ENCODE data around the gene PDF.

Gene PDF

DNA sequence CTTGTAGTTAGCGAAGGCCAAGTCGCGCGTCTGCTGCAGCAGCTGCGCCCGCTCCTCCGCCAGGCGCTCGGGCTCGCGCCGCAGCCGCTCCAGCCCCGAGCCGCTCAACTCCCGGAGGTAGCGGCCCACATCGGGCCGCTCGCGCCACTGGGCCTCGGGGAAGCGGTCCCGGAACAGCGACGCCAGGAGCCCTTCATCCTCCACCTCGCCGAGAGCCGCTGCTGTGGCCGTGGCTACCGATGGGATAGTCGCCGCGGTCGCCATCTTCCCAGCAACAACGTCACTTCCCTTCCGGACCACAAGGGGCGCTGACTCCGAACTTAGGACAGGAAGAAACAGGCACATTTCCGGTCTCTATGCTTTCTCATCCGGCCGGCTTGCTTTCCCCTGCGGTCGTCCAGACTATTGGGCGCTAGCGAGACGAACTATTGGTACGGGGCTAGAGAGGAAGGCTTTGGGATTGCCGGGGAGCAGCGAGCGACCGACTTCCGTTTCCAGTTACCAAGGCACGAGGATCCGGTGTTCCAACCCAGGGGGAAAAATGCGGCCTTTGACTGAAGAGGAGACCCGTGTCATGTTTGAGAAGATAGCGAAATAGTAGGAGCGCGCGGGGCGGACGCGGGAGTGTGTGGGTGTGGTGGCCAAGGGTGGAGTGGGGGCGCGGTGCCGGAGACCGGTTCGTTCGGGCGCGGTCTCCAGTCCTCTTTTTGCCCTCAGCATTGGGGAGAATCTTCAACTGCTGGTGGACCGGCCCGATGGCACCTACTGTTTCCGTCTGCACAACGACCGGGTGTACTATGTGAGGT lies 9.1 kb upstream of the PDF start, which contains the start of the genes COG8 and NIP7:
Gene COG8, minus strand, starts transcription at position 276 of the 806 bp plus-strand sequence. Its CDS starts 12 bp downstream, at position 264.
Gene NIP7, plus strand, starts transcription at position 484 of the 806 bp plus-strand sequence. Its CDS starts 58 bp downstream, at position 542.
- peak; percentile 91 to 92 (median 91) for DNase-seq (ENCODE audit: low read depth in 2 of 3, low spot score in 1 of 3)

DNA sequence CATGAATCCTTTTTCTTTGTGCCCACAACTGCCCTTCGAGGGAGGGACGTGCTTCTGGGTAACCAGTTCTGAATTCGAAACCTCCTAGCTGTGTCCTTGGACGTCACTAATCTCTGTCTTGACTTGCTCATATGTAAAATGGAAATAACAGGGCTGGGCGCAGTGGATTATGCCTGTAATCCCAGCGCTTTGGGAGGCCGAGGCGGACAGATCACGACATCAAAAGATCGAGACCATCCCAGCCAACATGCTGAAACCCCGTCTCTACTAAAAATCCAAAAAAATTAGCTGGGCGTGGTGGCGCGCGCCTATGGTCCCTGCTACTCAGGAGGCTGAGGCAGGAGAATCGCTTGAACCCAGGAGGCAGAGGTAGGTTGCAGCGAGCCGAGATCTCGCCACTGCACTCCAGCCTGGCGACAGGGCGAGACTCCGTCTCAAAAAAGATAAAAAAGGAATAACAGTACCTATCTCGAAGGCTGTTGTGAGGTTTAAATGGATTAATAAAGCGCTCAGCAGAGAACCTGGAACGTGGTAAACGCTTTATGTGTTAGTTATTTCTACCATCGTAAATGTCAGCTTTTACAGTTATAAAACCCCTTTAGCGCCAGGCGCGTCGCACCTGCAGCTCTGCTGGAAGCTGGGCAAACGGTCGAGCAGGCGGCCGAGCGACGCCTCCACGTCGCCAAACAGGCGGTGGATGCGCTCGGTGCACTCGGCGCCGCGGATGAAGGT lies 8.3 kb upstream of the PDF start:
- DNase-seq (ENCODE audit: low read depth in 2 of 3, low spot score in 1 of 3), result no peak

- no peak for DNase-seq (ENCODE audit: low read depth in 2 of 3, low spot score in 1 of 3)
These were observed 4.3 kb upstream of the PDF start for GRCh38 chr16:69334696-69335095.

- peak in 2 of 3 donors; percentile 18 to 38 for DNase-seq (ENCODE audit: low read depth in 2 of 3, low spot score in 1 of 3)
These were observed 761 bp downstream of the PDF start for GRCh38 chr16:69329369-69330285.

GRCh38 chr16:69328854-69329316 lies 1.5 kb downstream of the PDF start:
- DNase-seq (ENCODE audit: low read depth in 2 of 3, low spot score in 1 of 3), result no peak

DNA sequence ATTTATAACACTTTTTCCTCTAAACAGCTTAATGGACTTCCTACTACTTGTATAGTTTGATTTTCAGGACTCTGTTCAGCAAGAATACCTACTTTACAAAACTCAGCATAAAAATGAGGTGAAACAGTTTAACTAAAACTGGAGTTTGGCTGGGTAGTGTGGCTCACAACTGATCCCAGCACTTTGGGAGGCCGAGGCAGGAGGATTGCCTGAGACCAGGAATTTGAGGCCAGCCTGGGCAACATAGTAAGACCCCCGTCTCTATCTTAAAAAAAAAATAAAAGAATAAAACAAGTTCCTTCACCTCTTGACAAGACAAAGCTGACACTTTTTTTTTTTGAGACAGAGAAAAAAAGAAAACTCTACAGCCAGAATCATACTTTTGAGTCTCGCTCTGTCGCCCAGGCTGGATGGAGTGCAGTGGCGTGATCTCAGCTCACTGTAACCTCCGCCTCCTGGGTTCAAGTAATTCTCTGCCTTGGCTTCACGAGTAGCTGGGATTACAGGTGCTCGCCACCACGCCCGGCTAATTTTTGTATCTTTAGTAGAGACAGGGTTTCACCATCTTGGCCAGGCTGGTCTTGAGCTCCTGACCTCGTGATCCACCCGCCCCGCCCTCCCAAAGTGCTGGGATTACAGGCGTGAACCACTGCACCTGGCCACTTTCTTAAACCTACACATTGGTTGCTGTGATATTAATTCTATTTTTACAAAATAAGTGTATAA lies 2.6 kb downstream of the PDF start:
- DNase-seq (ENCODE audit: low read depth in 2 of 3, low spot score in 1 of 3), result no peak

- no peak for DNase-seq (ENCODE audit: low read depth in 2 of 3, low spot score in 1 of 3)
These were observed 4.1 kb downstream of the PDF start for GRCh38 chr16:69326172-69326873.

DNA sequence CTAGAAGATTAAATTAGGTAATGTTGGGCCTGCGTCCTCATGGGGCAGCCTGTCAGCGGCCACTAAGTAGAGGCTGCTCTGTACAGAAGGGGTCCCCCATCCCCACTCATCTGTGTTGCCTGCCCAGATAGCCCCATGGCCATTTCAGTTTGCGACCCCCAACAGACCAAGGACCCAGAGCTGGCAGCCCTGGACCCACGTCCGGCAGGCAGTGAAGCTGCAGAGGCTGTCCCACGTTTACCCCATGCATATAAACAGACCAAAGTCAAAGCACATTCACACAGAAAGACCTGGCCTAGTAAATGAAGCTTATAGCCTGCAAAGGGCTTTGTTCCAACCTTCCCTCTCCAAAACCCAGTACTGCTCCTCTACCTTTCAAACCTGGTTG lies 4.6 kb downstream of the PDF start:
- DNase-seq (ENCODE audit: low read depth in 2 of 3, low spot score in 1 of 3), result no peak

DNA sequence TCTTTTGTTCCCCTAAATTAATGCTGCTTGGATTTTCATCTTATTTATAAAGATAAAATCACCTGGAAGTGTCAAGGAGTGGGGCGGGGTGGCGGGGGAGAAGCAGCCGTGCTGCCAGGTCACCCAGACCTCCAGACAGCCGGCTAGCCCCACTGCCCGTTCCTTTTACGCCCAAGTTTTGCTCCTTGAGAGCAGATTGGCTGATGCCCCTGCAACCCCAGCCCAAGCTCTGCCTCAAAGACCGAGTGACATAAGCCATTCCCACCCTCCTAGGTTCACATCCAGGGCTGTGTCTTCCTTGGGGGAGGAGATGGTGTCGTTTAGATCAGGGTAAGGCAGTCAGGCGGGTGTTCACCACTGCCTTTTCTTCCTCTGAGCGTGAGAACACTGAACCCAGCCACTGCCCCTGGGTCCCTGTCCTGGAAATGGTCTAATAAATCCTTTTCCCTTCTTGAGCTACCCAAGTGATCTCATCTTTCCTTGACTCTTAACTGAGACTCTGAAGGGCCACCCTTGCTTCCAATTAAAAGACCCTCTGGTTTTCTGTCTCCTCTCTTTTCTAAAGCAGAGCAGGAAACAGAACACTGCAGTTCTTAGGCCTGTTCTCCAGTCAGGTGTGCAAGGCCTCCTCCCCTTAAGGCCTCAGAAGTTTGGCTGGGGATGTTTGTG lies 5.7 kb downstream of the PDF start:
- DNase-seq (ENCODE audit: low read depth in 2 of 3, low spot score in 1 of 3), result no peak

DNA sequence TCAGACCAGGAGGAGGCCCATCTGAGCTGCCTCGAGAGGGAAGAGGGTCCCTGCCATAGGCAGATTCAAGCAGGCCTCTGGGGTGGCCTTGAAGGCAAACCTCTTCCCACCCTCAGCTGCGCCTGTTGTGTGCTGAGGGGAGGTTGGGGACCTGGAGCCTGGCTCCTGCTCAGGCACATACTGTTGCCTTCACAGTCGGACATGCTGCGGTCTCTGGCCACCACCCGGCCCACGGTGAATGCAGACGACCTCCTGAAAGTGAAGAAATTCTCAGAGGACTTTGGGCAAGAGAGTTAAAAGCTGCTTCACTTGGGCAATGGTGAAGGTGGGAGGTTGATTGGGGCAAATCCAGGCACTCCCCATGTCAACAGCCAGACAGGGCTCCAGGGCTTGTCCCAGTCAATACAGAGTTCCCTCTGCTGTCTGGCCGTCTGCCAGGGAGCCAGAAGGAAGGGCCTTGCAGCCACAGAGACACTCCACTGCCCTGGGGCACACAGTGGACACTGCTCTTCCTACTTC lies 6.3 kb downstream of the PDF start:
- no peak for DNase-seq (ENCODE audit: low read depth in 2 of 3, low spot score in 1 of 3)

- no peak for DNase-seq (ENCODE audit: low read depth in 2 of 3, low spot score in 1 of 3)
These were observed 7.0 kb downstream of the PDF start for GRCh38 chr16:69323415-69323814.

DNA sequence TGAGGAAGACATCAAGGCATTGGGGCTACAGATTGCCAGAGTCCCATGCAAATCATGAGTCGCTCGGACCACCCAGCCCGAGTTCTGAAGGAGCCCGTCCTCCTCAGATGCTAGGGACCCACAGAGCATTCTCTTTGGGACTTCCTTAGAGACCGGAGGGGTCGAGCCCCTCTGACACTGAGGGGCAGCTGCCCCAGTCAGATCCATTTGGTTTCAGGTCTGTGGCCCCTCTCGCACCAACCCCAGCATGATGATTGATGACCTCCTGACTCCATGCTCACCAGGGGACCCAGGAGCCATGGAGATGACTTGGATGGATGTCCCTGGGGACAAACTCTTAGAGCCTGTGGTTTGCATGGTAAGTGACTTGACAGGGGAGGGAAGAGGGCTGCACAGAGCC lies 8.0 kb downstream of the PDF start:
- no peak for DNase-seq (ENCODE audit: low read depth in 2 of 3, low spot score in 1 of 3)

- no peak for DNase-seq (ENCODE audit: low read depth in 2 of 3, low spot score in 1 of 3)
These were observed 9.3 kb downstream of the PDF start for GRCh38 chr16:69321080-69321479.

- DNase-seq (ENCODE audit: low read depth in 2 of 3, low spot score in 1 of 3), result no peak
These were observed 9.7 kb downstream of the PDF start for GRCh38 chr16:69320740-69321073.

GRCh38 chr16:69319826-69320739 lies 10.3 kb downstream of the PDF start:
- DNase-seq (ENCODE audit: low read depth in 2 of 3, low spot score in 1 of 3), result no peak

- DNase-seq (ENCODE audit: low read depth in 2 of 3, low spot score in 1 of 3), result no peak
These were observed 11.0 kb downstream of the PDF start for GRCh38 chr16:69319381-69319780.

DNA sequence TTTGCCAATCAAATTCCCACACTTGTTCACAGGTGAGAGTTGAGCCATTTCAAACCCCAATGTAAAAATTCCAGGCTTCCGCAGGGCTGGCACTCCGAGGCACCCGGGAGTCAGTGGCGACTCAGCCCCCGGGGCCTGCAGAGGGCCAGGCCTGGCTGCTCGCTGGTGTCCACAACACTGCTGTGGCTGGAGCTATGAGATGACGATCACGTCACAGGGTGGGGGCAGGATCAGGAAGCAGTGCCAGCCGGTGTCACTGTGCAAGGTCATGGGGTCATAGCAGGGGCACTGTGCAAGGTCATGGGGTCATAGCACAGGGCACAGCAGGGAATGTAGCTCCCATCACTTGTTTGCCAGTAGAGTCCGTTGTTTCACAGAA lies 11.5 kb downstream of the PDF start:
- no peak for DNase-seq (ENCODE audit: low read depth in 2 of 3, low spot score in 1 of 3)

Measured in stimulated activated CD4-positive, alpha-beta T cell treated with anti-CD3 and anti-CD28 coated beads, Interleukin-12 subunit alpha, Interleukin-12 subunit beta, amount 100 ng/mL, for 48 hours (primary cell).